ENCODE measurements around the gene ROPN1L. TPM values are rescaled to one million over a fixed set of nuclear protein-coding genes. Genes with fewer than 3 reads are reported as not detected.
A peak's percentile ranks its signal among the peaks of the same experiment; 100 is the strongest.

The ROPN1L gene
- polyA plus RNA-seq, 3 donors: 1.5 to 2.1 (median 1.9) TPM

- Histone ChIP-seq H2AFZ (ENCODE audit: insufficient read depth, low read depth, low read length, poor library complexity, severe bottlenecking) (no peak overlapping the region), H3K27ac (ENCODE audit: low read depth in 1 of 2, low read length in 2 of 2) (peak overlapping the region in 1 of 2 donors; percentile 81), H3K4me2 (replicated peaks; ENCODE audit: extremely low read depth, low read length, poor library complexity, severe bottlenecking) (peak overlapping the region; percentile 75), H3K9ac (ENCODE audit: insufficient read depth, low read length, poor library complexity, severe bottlenecking) (no peak overlapping the region), H3K36me3 (replicated peaks in 1 of 2; ENCODE audit: control insufficient read depth in 1 of 2, insufficient read depth in 2 of 2, low read length in 2 of 2) (peaks cover 62 to 65% of the 10 kb centered on the region in 2 donors), H3K27me3 (ENCODE audit: control insufficient read depth in 2 of 2, insufficient read depth in 2 of 2, low read length in 2 of 2) (no peaks in the 10 kb centered on the region), H3K4me1 (ENCODE audit: control insufficient read depth in 1 of 2, insufficient read depth in 2 of 2, low read length in 2 of 2) (peaks cover 33 to 38% of the 10 kb centered on the region in 2 donors), H3K4me3 (replicated peaks in 1 of 3; ENCODE audit: low read depth in 2 of 3, low read length in 3 of 3) (no peak overlapping the region), H4K20me1 (ENCODE audit: insufficient read depth, low read length) (peaks cover 14% of the 10 kb centered on the region), H3K79me2 (ENCODE audit: insufficient read depth, low read length) (no peaks in the 10 kb centered on the region), H3K9me3 (replicated peaks in 1 of 2; ENCODE audit: control insufficient read depth in 1 of 2, insufficient read depth in 1 of 2, low read length in 2 of 2) (no peaks in the 10 kb centered on the region)
- TF ChIP-seq CTCF (IDR thresholded peaks at IDR 0.05): no peak
- no peaks in the 10 kb centered on the region for H3K9me3 Mint-ChIP-seq
- H3K27me3 Mint-ChIP-seq (ENCODE audit: low read depth in 3 of 3): no peaks in the 10 kb centered on the region
- peaks cover 40% of the 10 kb centered on the region for H3K4me1 Mint-ChIP-seq
- H3K27ac Mint-ChIP-seq: peak overlapping the region in 5 of 7 donors; percentile 5 to 86 (median 82)
- no peak overlapping the region for H3K4me3 Mint-ChIP-seq
- no peak for DNase-seq
- intact Hi-C loops (cut with micrococcal nuclease): loop anchor here in 1 of 2 donors (10.0 kb wide), 1 partner anchor 166 kb away; the partner anchor contains the start of gene CCT5
- H3K36me3 Mint-ChIP-seq: peaks cover 60 to 64% of the 10 kb centered on the region in 2 donors
These were observed 20.7 kb upstream of the ROPN1L start for GRCh38 chr5:10420932-10421331.

GRCh38 chr5:10421896-10422691 lies 19.6 kb upstream of the ROPN1L start:
- H3K4me1 Mint-ChIP-seq: peaks cover 40% of the 10 kb centered on the region
- Histone ChIP-seq H3K27me3 (ENCODE audit: control insufficient read depth in 2 of 2, insufficient read depth in 2 of 2, low read length in 2 of 2) (no peaks in the 10 kb centered on the region), H3K36me3 (replicated peaks in 1 of 2; ENCODE audit: control insufficient read depth in 1 of 2, insufficient read depth in 2 of 2, low read length in 2 of 2) (peaks cover 62 to 65% of the 10 kb centered on the region in 2 donors), H3K79me2 (ENCODE audit: insufficient read depth, low read length) (no peaks in the 10 kb centered on the region), H3K9ac (ENCODE audit: insufficient read depth, low read length, poor library complexity, severe bottlenecking) (peak overlapping the region; percentile 17), H3K27ac (ENCODE audit: low read depth in 1 of 2, low read length in 2 of 2) (peak overlapping the region; percentile 15 to 81), H4K20me1 (ENCODE audit: insufficient read depth, low read length) (peaks cover 14% of the 10 kb centered on the region), H3K4me3 (replicated peaks in 1 of 3; ENCODE audit: low read depth in 2 of 3, low read length in 3 of 3) (peak overlapping the region; percentile 10 to 63 (median 61)), H2AFZ (ENCODE audit: insufficient read depth, low read depth, low read length, poor library complexity, severe bottlenecking) (no peak overlapping the region), H3K4me2 (replicated peaks; ENCODE audit: extremely low read depth, low read length, poor library complexity, severe bottlenecking) (peak overlapping the region; percentile 75), H3K4me1 (ENCODE audit: control insufficient read depth in 1 of 2, insufficient read depth in 2 of 2, low read length in 2 of 2) (peaks cover 33 to 38% of the 10 kb centered on the region in 2 donors), H3K9me3 (replicated peaks in 1 of 2; ENCODE audit: control insufficient read depth in 1 of 2, insufficient read depth in 1 of 2, low read length in 2 of 2) (no peaks in the 10 kb centered on the region)
- H3K27ac Mint-ChIP-seq: peak overlapping the region; percentile 79 to 94 (median 83)
- TF ChIP-seq CTCF (IDR thresholded peaks at IDR 0.05): no peak
- peak overlapping the region; percentile 73 to 90 for H3K4me3 Mint-ChIP-seq
- WGBS (ENCODE audit: insufficient coverage): 0% methylated on average over 5 of the region's 12 CpGs
- H3K9me3 Mint-ChIP-seq: no peaks in the 10 kb centered on the region
- H3K27me3 Mint-ChIP-seq (ENCODE audit: low read depth in 3 of 3): no peaks in the 10 kb centered on the region
- peak; percentile 70 to 82 (median 79) for DNase-seq
- intact Hi-C loops (cut with micrococcal nuclease): loop anchor here (2.0 to 10.0 kb wide), 2 partner anchors 69 to 167 kb away; partner anchors contain the start of genes CCT5 (in 1 of the 2) and MARCHF6 (in 1 of the 2)
- H3K36me3 Mint-ChIP-seq: peaks cover 62 to 68% of the 10 kb centered on the region in 2 donors

Data from CD14-positive monocyte (primary cell).